ENCODE results near the gene MUC2.

The MUC2 gene

DNA sequence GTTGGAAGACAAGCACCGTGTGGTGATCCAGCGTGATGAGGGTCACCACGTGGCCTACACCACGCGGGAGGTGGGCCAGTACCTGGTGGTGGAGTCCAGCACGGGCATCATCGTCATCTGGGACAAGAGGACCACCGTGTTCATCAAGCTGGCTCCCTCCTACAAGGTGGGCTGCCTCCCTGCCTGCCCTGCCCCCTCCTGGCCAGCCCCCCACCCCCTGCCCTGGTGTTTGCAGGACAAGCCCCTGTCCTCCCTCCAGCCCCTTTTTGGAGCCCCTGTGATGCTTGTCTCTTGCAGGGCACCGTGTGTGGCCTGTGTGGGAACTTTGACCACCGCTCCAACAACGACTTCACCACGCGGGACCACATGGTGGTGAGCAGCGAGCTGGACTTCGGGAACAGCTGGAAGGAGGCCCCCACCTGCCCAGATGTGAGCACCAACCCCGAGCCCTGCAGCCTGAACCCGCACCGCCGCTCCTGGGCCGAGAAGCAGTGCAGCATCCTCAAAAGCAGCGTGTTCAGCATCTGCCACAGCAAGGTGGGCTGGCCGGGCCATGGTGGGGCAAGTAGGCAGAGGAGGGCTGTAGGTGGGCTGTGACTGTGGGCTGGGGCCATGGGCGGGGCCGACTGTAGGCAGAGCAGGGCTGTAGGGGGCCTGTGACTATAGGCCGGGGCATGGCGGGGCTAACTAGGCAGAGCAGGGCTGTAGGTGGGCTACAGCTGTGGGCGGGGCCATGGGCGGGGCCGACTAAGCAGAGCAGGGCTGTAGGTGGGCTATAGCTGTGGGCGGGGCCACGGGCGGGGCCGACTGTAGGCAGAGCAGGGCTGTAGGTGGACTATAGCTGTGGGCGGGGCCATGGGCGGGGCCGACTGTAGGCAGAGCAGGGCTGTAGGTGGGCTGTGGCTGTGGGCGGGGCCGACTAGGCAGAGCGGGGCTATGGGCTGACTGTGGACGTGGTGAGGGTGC is 13.6 kb downstream of the MUC2 start:
- peak in 1 of 3 experiments; percentile 11 for DNase-seq (ENCODE audit: low read depth in 3 of 3)

- no peak for DNase-seq (ENCODE audit: low read depth in 3 of 3)
Measured at GRCh38 chr11:1088927-1089737, 14.5 kb downstream of the MUC2 start.

- DNase-seq (ENCODE audit: low read depth in 3 of 3) = no peak
Measured at GRCh38 chr11:1089738-1090599, 15.3 kb downstream of the MUC2 start.

DNA sequence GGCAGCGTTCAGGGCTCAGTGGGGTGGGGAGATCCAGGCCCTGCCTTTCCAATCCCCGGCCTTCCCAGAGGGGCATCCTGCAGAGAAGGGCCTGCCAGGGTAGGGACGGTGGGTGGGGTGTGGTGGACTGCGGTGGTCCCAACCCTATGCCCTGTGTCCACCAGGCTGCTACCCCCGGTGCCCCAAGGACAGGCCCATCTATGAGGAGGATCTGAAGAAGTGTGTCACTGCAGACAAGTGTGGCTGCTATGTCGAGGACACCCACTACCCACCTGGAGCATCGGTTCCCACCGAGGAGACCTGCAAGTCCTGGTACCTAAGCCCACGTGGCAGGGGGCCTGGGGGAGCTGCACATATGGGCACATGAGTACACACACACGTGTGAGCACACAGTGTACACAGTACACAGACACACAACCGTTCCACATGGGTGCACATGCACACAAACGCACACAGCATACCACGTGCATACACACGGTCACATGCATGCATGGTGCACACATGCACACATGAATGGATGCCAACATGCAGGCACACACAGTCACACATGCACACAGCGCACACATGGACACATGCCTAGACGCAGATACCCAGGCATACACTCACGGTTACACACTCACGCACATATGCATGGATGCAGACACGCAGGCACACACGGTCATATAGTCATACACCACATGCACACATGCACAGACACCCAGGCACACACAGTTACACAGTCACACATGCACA is 16.1 kb downstream of the MUC2 start:
- no peak for DNase-seq (ENCODE audit: low read depth in 3 of 3)

DNA sequence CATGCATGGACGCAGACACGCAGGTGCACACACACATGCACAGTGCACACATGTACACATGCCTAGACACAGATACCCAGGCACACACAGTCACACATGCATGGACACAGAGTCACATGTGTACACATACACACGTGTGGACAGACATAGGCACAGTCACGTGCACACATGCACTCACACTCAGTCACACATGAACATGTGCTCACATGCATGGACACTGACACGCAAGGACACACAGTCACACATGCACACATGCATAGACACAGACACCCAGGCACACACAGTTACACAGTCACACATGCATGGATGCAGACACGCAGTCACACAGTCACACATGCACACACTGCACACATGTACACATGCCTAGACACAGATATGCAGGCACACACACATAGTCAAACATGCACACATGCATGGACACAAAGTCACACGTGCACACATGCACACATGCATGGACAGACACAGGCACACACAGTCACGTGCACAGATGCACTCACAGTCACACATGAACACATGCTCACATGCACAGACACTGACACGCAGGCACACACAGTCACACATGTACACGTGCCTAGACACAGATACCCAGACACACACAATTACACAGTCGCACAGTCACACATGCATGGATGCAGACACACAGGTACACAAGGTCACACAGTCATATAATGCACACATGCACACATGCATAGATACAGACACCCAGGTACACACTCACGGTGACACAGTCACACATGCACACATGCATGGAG is 16.8 kb downstream of the MUC2 start:
- DNase-seq (ENCODE audit: low read depth in 3 of 3) = no peak

DNA sequence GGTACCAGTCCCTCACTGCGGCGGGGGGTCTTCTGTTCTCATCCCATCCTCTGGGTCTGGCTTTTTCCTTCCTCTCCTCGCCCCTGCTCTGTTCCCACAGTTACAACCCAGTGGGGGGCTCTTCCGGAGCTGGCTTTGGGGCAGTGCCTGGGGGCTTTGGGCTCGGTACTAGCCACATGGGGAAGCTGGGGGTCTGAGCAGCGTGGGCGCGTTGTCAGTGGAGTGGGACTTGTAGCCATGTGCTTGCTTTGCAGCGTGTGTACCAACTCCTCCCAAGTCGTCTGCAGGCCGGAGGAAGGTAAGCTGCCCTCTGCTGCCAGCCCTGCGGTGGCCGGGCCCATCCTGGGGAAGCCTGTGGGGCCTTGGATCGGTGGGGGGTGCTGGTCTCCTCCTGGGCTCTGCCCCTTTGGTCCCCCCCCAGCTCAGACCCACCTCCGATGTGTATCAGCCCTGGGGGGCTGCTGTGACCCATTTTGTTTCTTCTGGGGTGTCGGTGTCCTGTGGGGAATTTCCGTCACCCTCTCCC is 17.5 kb downstream of the MUC2 start:
- no peak for DNase-seq (ENCODE audit: low read depth in 3 of 3)

DNA sequence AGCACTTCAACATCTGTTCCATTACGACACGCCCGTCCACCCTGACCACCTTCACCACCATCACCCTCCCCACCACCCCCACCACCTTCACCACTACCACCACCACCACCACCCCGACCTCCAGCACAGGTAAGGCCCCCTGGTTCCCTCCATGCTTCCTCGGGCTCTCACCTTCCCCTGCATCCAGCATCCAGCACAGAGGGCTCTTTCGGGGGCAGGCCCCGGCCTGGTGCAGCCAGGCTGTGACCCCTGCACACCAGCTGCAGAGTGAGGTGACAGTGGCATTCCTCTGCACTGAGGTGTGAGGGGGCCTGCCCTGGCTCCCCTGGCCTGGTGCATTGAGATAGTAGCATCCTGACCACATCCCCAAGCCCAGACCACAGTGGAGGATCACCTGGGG is 18.2 kb downstream of the MUC2 start:
- DNase-seq (ENCODE audit: low read depth in 3 of 3) = no peak

- DNase-seq (ENCODE audit: low read depth in 3 of 3) = no peak
Measured at GRCh38 chr11:1099519-1100355, 25.1 kb downstream of the MUC2 start.

DNA sequence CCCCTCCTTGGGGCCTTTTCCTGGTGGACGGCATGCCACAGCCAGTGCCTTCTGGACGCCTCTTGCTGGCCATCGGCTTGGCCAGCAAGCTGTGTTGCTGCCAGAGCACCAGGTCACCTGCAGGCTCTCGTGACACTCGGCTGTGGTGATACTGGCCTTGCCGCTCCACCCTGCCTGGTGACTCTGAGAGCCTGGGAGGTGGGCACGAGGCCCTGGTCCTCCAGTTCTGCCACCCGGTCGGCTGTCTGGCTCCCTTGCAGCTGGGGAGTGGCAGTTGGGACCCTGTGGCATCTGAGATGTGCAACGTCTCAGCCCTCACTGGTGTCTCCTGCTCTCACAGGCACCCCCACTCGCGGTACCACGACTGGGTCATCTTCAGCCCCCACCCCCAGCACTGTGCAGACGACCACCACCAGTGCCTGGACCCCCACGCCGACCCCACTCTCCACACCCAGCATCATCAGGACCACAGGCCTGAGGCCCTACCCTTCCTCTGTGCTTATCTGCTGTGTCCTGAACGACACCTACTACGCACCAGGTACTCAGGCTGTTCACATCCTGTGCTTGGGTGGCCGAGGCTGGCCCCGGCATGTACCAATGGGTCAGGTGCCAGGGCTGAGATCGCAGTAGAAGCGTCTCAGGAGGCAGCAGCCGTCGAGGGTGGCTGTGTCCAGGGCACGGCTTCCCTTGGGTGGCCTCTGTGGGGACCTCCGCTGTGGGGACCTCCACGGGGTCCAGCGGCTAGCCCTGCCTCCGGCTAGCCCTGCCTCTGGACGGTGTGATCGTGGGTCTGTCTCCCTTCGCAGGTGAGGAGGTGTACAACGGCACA is 26.0 kb downstream of the MUC2 start:
- no peak for DNase-seq (ENCODE audit: low read depth in 3 of 3)

DNA sequence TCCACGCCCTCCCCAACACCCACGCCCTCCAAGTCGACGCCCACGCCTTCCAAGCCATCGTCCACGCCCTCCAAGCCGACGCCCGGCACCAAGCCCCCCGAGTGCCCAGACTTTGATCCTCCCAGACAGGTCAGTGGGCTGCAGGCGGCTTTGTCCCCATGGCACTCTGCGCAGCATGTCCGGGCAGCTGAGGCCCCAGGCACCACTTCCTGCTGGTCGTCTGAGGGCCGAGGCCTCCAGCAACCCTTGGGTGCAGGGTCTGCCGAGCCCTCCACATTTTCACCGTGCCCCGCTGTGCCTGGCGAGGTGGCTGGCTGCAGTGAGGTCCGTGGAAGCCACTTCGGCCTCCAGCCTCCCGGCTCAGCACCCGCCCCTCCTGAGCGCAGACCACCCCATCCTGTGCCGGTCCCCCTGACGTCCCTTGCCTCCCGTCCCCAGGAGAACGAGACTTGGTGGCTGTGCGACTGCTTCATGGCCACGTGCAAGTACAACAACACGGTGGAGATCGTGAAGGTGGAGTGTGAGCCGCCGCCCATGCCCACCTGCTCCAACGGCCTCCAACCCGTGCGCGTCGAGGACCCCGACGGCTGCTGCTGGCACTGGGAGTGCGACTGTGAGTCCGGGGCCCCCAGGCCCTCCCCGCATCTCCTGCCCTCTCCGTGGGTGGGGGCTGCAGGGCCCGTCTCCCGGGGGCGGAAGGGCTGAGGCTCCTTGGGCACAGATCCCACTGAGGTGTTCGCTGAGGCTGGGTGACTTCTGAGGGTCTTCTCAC is 26.8 kb downstream of the MUC2 start:
- no peak for DNase-seq (ENCODE audit: low read depth in 3 of 3)

- no peak for DNase-seq (ENCODE audit: low read depth in 3 of 3)
Measured at GRCh38 chr11:1102221-1102971, 27.7 kb downstream of the MUC2 start.

- no peak for DNase-seq (ENCODE audit: low read depth in 3 of 3)
Measured at GRCh38 chr11:1102996-1103395, 28.3 kb downstream of the MUC2 start.

DNA sequence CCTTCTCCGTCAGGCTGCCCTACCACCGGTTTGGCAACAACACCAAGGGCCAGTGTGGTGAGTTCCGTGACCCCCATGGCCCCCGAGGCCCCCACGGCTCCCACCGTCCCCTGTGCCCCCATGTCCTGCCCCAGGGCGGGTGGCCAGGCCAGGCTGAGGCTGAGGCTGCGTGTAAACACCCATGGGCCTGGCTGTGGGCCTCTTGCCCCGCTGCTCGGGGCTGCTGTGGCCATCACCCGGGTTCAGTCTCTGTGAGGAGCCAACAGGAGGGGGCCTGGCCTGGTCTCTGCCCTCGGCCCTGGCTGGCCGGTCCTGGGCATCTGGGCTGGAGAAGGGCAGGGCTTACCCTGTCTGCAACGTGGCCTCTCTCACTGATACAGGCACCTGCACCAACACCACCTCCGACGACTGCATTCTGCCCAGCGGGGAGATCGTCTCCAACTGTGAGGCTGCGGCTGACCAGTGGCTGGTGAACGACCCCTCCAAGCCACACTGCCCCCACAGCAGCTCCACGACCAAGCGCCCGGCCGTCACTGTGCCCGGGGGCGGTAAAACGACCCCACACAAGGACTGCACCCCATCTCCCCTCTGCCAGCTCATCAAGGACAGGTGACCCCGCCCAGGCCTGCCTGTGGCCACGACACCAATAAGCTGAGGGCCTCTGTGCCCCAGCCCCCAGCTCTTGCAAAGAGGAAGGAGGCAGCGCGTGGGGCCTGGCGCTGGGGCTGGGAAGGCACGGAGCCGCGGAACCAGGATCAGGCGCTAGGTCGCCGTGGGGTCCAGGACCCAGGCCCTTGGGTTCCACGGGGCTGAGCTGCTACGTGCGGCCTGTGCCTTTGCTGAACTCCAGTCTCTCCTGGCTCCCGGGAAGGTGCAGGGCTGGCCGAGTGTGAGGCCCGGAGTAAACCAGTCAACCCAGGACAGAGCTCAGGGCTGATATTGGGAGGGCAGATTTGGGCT is 29.0 kb downstream of the MUC2 start:
- no peak for DNase-seq (ENCODE audit: low read depth in 3 of 3)

GRCh38 chr11:1104411-1105182 is 29.9 kb downstream of the MUC2 start:
- no peak for DNase-seq (ENCODE audit: low read depth in 3 of 3)

- DNase-seq (ENCODE audit: low read depth in 3 of 3) = no peak
Measured at GRCh38 chr11:1105183-1105565, 30.5 kb downstream of the MUC2 start.
